Measurements from ENCODE around the gene LHFPL3. TPM values are rescaled to one million over a fixed set of nuclear protein-coding genes. Genes with fewer than 3 reads are reported as not detected.
A peak's percentile ranks its signal among the peaks of the same experiment; 100 is the strongest.
"Not testable (repeated sequence)": the region's sequence is repeated elsewhere in the genome, so short reads cannot be mapped to it uniquely, and the experiment has no call there.

Gene LHFPL3
- total RNA-seq, 1 donor from 2014 or later: not detected

GRCh38 chr7:104934665-104935064 is 606.3 kb downstream of the LHFPL3 start:
- peaks cover 40% of the 10 kb centered on the region for H3K4me1 Mint-ChIP-seq (ENCODE audit: low read depth)
- no peaks in the 10 kb centered on the region for H3K9me3 Mint-ChIP-seq (ENCODE audit: low read depth)
- no peaks in the 10 kb centered on the region for H3K36me3 Mint-ChIP-seq (ENCODE audit: insufficient read depth)
- H3K27ac Mint-ChIP-seq: peak overlapping the region; percentile 68
- no peaks in the 10 kb centered on the region for H3K27me3 Mint-ChIP-seq
- TF ChIP-seq, protein P1, sequence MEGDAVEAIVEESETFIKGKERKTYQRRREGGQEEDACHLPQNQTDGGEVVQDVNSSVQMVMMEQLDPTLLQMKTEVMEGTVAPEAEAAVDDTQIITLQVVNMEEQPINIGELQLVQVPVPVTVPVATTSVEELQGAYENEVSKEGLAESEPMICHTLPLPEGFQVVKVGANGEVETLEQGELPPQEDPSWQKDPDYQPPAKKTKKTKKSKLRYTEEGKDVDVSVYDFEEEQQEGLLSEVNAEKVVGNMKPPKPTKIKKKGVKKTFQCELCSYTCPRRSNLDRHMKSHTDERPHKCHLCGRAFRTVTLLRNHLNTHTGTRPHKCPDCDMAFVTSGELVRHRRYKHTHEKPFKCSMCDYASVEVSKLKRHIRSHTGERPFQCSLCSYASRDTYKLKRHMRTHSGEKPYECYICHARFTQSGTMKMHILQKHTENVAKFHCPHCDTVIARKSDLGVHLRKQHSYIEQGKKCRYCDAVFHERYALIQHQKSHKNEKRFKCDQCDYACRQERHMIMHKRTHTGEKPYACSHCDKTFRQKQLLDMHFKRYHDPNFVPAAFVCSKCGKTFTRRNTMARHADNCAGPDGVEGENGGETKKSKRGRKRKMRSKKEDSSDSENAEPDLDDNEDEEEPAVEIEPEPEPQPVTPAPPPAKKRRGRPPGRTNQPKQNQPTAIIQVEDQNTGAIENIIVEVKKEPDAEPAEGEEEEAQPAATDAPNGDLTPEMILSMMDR (IDR thresholded peaks at IDR 0.05; ENCODE audit: unreplicated experiment): no peak
- DNase-seq (ENCODE audit: low spot score, unreplicated experiment): no peak
- no peak overlapping the region for H3K4me3 Mint-ChIP-seq (ENCODE audit: low read depth)

DNA sequence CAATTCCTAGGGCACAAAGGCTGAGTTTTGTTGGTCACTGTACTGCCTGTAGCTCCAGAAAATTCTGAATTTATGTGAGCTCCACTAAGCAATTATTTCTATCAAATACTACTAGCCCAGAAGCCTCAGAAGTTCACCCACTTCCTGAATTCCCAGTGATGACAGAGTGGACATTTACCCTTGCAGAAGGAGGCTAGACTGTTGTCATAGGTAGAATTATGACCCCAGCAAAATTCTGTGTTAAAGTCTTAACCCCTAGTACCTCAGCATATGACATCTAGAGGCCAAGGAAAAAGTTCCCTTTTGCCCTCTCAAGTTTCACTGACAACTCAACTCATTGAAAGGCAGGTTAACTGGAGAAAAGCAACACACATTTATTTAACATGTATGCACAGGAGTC is 606.9 kb downstream of the LHFPL3 start:
- no peak overlapping the region for H3K4me3 Mint-ChIP-seq (ENCODE audit: low read depth)
- H3K27me3 Mint-ChIP-seq: no peaks in the 10 kb centered on the region
- peaks cover 35% of the 10 kb centered on the region for H3K4me1 Mint-ChIP-seq (ENCODE audit: low read depth)

GRCh38 chr7:104936546-104936945 is 608.1 kb downstream of the LHFPL3 start:
- Mint-ChIP-seq H3K27me3 (no peaks in the 10 kb centered on the region), H3K4me1 (ENCODE audit: low read depth) (peaks cover 27% of the 10 kb centered on the region), H3K36me3 (ENCODE audit: insufficient read depth) (no peaks in the 10 kb centered on the region), H3K9me3 (ENCODE audit: low read depth) (no peaks in the 10 kb centered on the region), H3K27ac (no peak overlapping the region), H3K4me3 (ENCODE audit: low read depth) (no peak overlapping the region)
- no peak for DNase-seq (ENCODE audit: low spot score, unreplicated experiment)
- TF ChIP-seq, protein P1 (IDR thresholded peaks at IDR 0.05; ENCODE audit: unreplicated experiment): no peak

More for the DNA sequence above, 606.9 kb downstream of the LHFPL3 start:
- Mint-ChIP-seq H3K9me3 (ENCODE audit: low read depth) (no peaks in the 10 kb centered on the region), H3K36me3 (ENCODE audit: insufficient read depth) (no peaks in the 10 kb centered on the region), H3K27ac (peak overlapping the region; percentile 29)
- TF ChIP-seq, protein P1 (IDR thresholded peaks at IDR 0.05; ENCODE audit: unreplicated experiment): no peak
- DNase-seq (ENCODE audit: low spot score, unreplicated experiment): no peak

- not testable (repeated sequence) for DNase-seq (ENCODE audit: low spot score, unreplicated experiment); H3K27me3 Mint-ChIP-seq; H3K9me3 Mint-ChIP-seq (ENCODE audit: low read depth); H3K27ac Mint-ChIP-seq; H3K4me3 Mint-ChIP-seq (ENCODE audit: low read depth); H3K36me3 Mint-ChIP-seq (ENCODE audit: insufficient read depth)
- peaks cover 29% of the 10 kb centered on the region for H3K4me1 Mint-ChIP-seq (ENCODE audit: low read depth)
Observed at GRCh38 chr7:104937489-104937888, 609.1 kb downstream of the LHFPL3 start.

GRCh38 chr7:104938741-104939390 is 610.5 kb downstream of the LHFPL3 start:
- H3K36me3 Mint-ChIP-seq (ENCODE audit: insufficient read depth): no peaks in the 10 kb centered on the region
- no peaks in the 10 kb centered on the region for H3K9me3 Mint-ChIP-seq (ENCODE audit: low read depth)
- no peaks in the 10 kb centered on the region for H3K27me3 Mint-ChIP-seq
- TF ChIP-seq, protein P1 (IDR thresholded peaks at IDR 0.05; ENCODE audit: unreplicated experiment): no peak
- no peak for DNase-seq (ENCODE audit: low spot score, unreplicated experiment)
- H3K4me3 Mint-ChIP-seq (ENCODE audit: low read depth): no peak overlapping the region
- H3K27ac Mint-ChIP-seq: peak overlapping the region; percentile 88
- peaks cover 29% of the 10 kb centered on the region for H3K4me1 Mint-ChIP-seq (ENCODE audit: low read depth)
